Endothelial cell (in vitro differentiated cells): ENCODE measurements around the gene TSPAN9. TPM values are rescaled to one million over a fixed set of nuclear protein-coding genes. Genes with fewer than 3 reads are reported as not detected.

Source experiments
- DNase-seq: peaks from one replicate; pipeline ENCODE4 v3.0.0; 2021; ENCODE audit warnings: low spot score
- H3K27ac Mint-ChIP-seq: one replicate; pipeline ENCODE4 v1.8.0; 2021; ENCODE audit warnings: mixed read lengths, inconsistent platforms; ENCODE audit not compliant: unreplicated experiment
- H3K27me3 Mint-ChIP-seq: one replicate; pipeline ENCODE4 v1.8.0; 2021; ENCODE audit warnings: mild to moderate bottlenecking, moderate library complexity, mixed read lengths, inconsistent platforms; ENCODE audit not compliant: unreplicated experiment
- H3K36me3 Mint-ChIP-seq: one replicate; pipeline ENCODE4 v1.8.0; 2021; ENCODE audit warnings: mild to moderate bottlenecking, low read depth, mixed read lengths, inconsistent platforms; ENCODE audit not compliant: unreplicated experiment
- H3K4me1 Mint-ChIP-seq: one replicate; pipeline ENCODE4 v1.8.0; 2021; ENCODE audit warnings: mild to moderate bottlenecking, mixed read lengths, inconsistent platforms; ENCODE audit not compliant: unreplicated experiment
- H3K4me3 Mint-ChIP-seq: one replicate; pipeline ENCODE4 v1.8.0; 2021; ENCODE audit warnings: mild to moderate bottlenecking, mixed read lengths, inconsistent platforms; ENCODE audit not compliant: unreplicated experiment
- H3K9me3 Mint-ChIP-seq: one replicate; pipeline ENCODE4 v1.8.0; 2021; ENCODE audit warnings: mixed read lengths, inconsistent platforms; ENCODE audit not compliant: unreplicated experiment
- CTCF ChIP-seq: fragments of 200-600 bp; sonication (generic); IDR thresholded peaks from one replicate; pipeline ENCODE4 v1.5.0; 2021; ENCODE audit warnings: antibody characterized with exemption; ENCODE audit not compliant: unreplicated experiment
- total RNA-seq: library from RNA; stranded (reverse); fragmentation: NEBNext Ultra II Directional; extraction: Animal tissue kit (Norgen Biotek cat#: 25700); gene quantifications from one replicate; pipeline ENCODE4 v1.2.1, GENCODE V29; 2021; ENCODE audit not compliant: unreplicated experiment

TSPAN9 gene
- total RNA-seq, 1 donor from 2014 or later: 116 TPM

GRCh38 chr12:3293446-3294161, 216.4 kb downstream of the TSPAN9 start:
- H3K27me3 Mint-ChIP-seq: peaks cover 19% of the 10 kb centered on the region
- H3K4me3 Mint-ChIP-seq: no peak overlapping the region
- no peak for TF ChIP-seq CTCF
- no peak for DNase-seq
- no peaks in the 10 kb centered on the region for H3K9me3 Mint-ChIP-seq
- H3K36me3 Mint-ChIP-seq: peaks cover 5% of the 10 kb centered on the region
- no peak overlapping the region for H3K27ac Mint-ChIP-seq
- no peaks in the 10 kb centered on the region for H3K4me1 Mint-ChIP-seq

GRCh38 chr12:3294481-3294911, 217.3 kb downstream of the TSPAN9 start:
- Mint-ChIP-seq H3K4me1 (no peaks in the 10 kb centered on the region), H3K4me3 (no peak overlapping the region), H3K36me3 (no peaks in the 10 kb centered on the region), H3K27me3 (peaks cover 12% of the 10 kb centered on the region), H3K27ac (no peak overlapping the region), H3K9me3 (no peaks in the 10 kb centered on the region)
- no peak for DNase-seq
- no peak for TF ChIP-seq CTCF

GRCh38 chr12:3295225-3295624, 218.0 kb downstream of the TSPAN9 start:
- Mint-ChIP-seq H3K27ac (no peak overlapping the region), H3K36me3 (no peaks in the 10 kb centered on the region), H3K27me3 (peaks cover 15% of the 10 kb centered on the region), H3K4me1 (peaks cover 7% of the 10 kb centered on the region), H3K9me3 (no peaks in the 10 kb centered on the region), H3K4me3 (no peak overlapping the region)
- no peak for TF ChIP-seq CTCF
- DNase-seq: no peak

GRCh38 chr12:3295646-3296408, 218.6 kb downstream of the TSPAN9 start:
- no peak for TF ChIP-seq CTCF
- H3K4me1 Mint-ChIP-seq: peaks cover 11% of the 10 kb centered on the region
- no peaks in the 10 kb centered on the region for H3K36me3 Mint-ChIP-seq
- DNase-seq: no peak
- no peak overlapping the region for H3K27ac Mint-ChIP-seq
- no peaks in the 10 kb centered on the region for H3K9me3 Mint-ChIP-seq
- H3K27me3 Mint-ChIP-seq: peaks cover 15% of the 10 kb centered on the region
- no peak overlapping the region for H3K4me3 Mint-ChIP-seq

- H3K9me3 Mint-ChIP-seq: no peaks in the 10 kb centered on the region
- no peak for DNase-seq
- H3K27me3 Mint-ChIP-seq: peaks cover 15% of the 10 kb centered on the region
- no peak overlapping the region for H3K27ac Mint-ChIP-seq
- no peaks in the 10 kb centered on the region for H3K36me3 Mint-ChIP-seq
- TF ChIP-seq CTCF: no peak
- no peak overlapping the region for H3K4me3 Mint-ChIP-seq
- H3K4me1 Mint-ChIP-seq: peaks cover 13% of the 10 kb centered on the region
These were observed 219.2 kb downstream of the TSPAN9 start for GRCh38 chr12:3296409-3296701.
